ENCODE data around the gene MAGOH. TPM values are rescaled to one million over a fixed set of nuclear protein-coding genes. Genes with fewer than 3 reads are reported as not detected.
A peak's percentile ranks its signal among the peaks of the same experiment; 100 is the strongest.

MAGOH gene
- polyA plus RNA-seq (2013): 95.0 and 100 TPM in 2 replicates

DNA sequence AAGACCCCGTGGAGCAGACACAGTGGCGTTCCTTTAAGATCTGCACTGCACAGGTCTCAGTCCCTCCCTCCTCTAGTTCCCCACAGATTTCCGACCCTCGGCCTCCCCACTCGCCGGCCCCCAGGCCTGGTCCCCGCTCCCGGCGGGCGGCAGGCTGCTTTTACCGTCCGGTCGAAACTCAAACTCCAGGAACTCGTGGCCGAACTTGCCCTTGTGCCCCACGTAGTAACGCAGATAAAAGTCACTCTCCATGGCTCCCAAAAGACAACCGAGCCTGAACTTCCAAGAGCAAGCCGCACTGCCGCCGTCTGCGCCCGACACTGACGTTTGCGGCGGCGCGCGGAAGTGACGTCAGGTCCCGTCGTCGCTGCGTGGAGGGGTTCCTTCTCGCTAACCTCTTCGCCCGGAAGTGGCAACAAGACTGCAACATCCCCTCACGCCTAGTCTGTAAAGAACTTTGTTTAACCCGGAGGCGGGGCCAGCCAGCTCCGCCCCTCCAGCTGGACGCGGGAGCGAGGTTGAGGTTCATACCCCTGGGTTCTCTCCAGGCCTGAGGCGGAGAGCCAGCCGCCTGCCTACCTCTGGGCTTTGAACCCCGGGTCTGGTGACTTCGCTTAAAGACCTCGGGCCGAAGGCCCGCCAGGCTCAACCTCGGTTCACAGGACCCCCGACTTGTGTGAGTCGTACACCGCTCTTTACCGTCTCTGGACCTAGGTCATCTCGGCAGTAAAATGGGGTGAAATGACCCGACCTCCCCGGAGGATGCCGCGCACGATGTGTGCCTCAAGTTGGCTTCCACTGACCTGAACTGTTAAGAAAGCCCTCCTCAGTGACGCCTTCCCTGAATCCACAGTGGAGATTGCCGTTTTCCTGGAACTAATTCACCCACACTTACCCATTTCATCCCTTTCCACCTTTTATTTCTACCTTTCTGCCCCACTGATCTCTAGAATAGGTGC is at the start of gene MAGOH:
Gene MAGOH (minus strand): TSS at position 322 of the 959 bp plus-strand sequence. CDS start 70 bp downstream, at position 252.
- Histone ChIP-seq H3K18ac (ENCODE audit: low read length) (peak within 1 kb of the TSS; percentile 78), H3K4ac (ENCODE audit: low read depth, low read length) (peak within 1 kb of the TSS; percentile 100), H3K9me3 (ENCODE audit: insufficient read depth, low read depth, low read length) (no peaks in the 10 kb centered on the region), H3K36me3 (ENCODE audit: control insufficient read depth in 1 of 2, insufficient read depth in 2 of 2, low read length in 2 of 2) (peaks cover 8% of the 10 kb centered on the region in 2 experiments), H3K4me2 (ENCODE audit: low read length) (peak within 1 kb of the TSS; percentile 61), H2BK120ac (ENCODE audit: insufficient read depth, low read length, poor library complexity) (peak within 1 kb of the TSS; percentile 74), H4K12ac (ENCODE audit: low read depth, low read length) (peak within 1 kb of the TSS; percentile 90), H2BK12ac (ENCODE audit: low read length) (no peak within 1 kb of the TSS), H3K14ac (ENCODE audit: low read length) (peak within 1 kb of the TSS; percentile 65), H2AFZ (ENCODE audit: insufficient read depth, low read length, poor library complexity) (peak within 1 kb of the TSS; percentile 87), H3K23ac (ENCODE audit: low read length) (no peak within 1 kb of the TSS), H3K27ac (ENCODE audit: low read depth, low read length) (peak within 1 kb of the TSS; percentile 46), H3K79me2 (ENCODE audit: control insufficient read depth, insufficient read depth, low read length, poor library complexity) (peaks cover 9% of the 10 kb centered on the region), H4K8ac (ENCODE audit: low read depth, low read length) (peak within 1 kb of the TSS; percentile 93), H3K79me1 (ENCODE audit: low read length) (peaks cover 6% of the 10 kb centered on the region), H3K4me1 (ENCODE audit: control insufficient read depth in 1 of 2, insufficient read depth in 2 of 2, low read length in 2 of 2) (peaks cover 7 to 8% of the 10 kb centered on the region in 2 experiments), H3K9ac (ENCODE audit: low read length) (peak within 1 kb of the TSS; percentile 95), H4K91ac (ENCODE audit: low read depth, low read length) (peak within 1 kb of the TSS; percentile 78), H3K27me3 (ENCODE audit: insufficient read depth, low read length) (no peaks in the 10 kb centered on the region), H2BK5ac (ENCODE audit: low read depth, low read length, poor library complexity) (peak within 1 kb of the TSS; percentile 52), H3K4me3 (ENCODE audit: low read depth, low read length) (peak within 1 kb of the TSS; percentile 93), H2AK5ac (ENCODE audit: low read length) (peak within 1 kb of the TSS; percentile 96)
- WGBS (ENCODE audit: extremely low coverage, insufficient coverage, insufficient read length): no CpG with 5 or more reads among the region's 64 CpGs
- peak; percentile 96 to 98 for DNase-seq

DNA sequence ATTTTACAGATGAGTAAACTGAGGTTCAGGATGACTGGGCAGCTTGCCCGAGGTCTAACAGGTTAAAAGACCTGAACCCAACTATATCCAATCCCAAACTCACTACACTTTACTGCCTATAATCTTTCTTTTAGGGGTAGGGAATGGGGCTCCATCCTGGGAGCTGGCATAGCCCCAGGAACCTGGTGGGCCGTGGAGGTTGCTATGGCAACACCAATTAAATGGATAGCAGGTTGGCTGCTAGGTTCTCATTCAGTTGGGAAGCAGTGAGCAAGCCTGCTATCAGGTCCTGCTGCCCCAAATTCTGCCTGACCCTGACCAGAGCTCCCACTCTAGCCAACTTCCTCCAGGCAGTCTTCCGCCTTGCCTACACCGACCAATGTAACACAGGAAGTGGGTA is 48.6 kb upstream of the MAGOH start:
- no peak overlapping the region for H2BK12ac ChIP-seq (ENCODE audit: low read length)
- H3K4me3 ChIP-seq (ENCODE audit: low read depth, low read length): no peak overlapping the region
- no peak overlapping the region for H3K23ac ChIP-seq (ENCODE audit: low read length)
- no peak overlapping the region for H3K18ac ChIP-seq (ENCODE audit: low read length)
- H4K12ac ChIP-seq (ENCODE audit: low read depth, low read length): no peak overlapping the region
- no peak overlapping the region for H3K14ac ChIP-seq (ENCODE audit: low read length)
- no CpG with 5 or more reads among the region's 4 CpGs for WGBS (ENCODE audit: extremely low coverage, insufficient coverage, insufficient read length)
- no peak overlapping the region for H4K8ac ChIP-seq (ENCODE audit: low read depth, low read length)
- DNase-seq: no peak
- no peak overlapping the region for H3K4me2 ChIP-seq (ENCODE audit: low read length)
- H3K27ac ChIP-seq (ENCODE audit: low read depth, low read length): no peak overlapping the region
- peaks cover 2% of the 10 kb centered on the region for H3K9me3 ChIP-seq (ENCODE audit: insufficient read depth, low read depth, low read length)
- no peak overlapping the region for H2AK5ac ChIP-seq (ENCODE audit: low read length)
- no peaks in the 10 kb centered on the region for H3K4me1 ChIP-seq (ENCODE audit: control insufficient read depth in 1 of 2, insufficient read depth in 2 of 2, low read length in 2 of 2)
- no peak overlapping the region for H2BK120ac ChIP-seq (ENCODE audit: insufficient read depth, low read length, poor library complexity)
- H2AFZ ChIP-seq (ENCODE audit: insufficient read depth, low read length, poor library complexity): no peak overlapping the region
- H3K9ac ChIP-seq (ENCODE audit: low read length): no peak overlapping the region
- no peak overlapping the region for H3K4ac ChIP-seq (ENCODE audit: low read depth, low read length)
- no peaks in the 10 kb centered on the region for H3K27me3 ChIP-seq (ENCODE audit: insufficient read depth, low read length)
- no peaks in the 10 kb centered on the region for H3K79me2 ChIP-seq (ENCODE audit: control insufficient read depth, insufficient read depth, low read length, poor library complexity)
- H3K79me1 ChIP-seq (ENCODE audit: low read length): no peaks in the 10 kb centered on the region
- H4K91ac ChIP-seq (ENCODE audit: low read depth, low read length): no peak overlapping the region
- peaks cover 0 to 2% of the 10 kb centered on the region in 2 experiments for H3K36me3 ChIP-seq (ENCODE audit: control insufficient read depth in 1 of 2, insufficient read depth in 2 of 2, low read length in 2 of 2)
- H2BK5ac ChIP-seq (ENCODE audit: low read depth, low read length, poor library complexity): no peak overlapping the region

DNA sequence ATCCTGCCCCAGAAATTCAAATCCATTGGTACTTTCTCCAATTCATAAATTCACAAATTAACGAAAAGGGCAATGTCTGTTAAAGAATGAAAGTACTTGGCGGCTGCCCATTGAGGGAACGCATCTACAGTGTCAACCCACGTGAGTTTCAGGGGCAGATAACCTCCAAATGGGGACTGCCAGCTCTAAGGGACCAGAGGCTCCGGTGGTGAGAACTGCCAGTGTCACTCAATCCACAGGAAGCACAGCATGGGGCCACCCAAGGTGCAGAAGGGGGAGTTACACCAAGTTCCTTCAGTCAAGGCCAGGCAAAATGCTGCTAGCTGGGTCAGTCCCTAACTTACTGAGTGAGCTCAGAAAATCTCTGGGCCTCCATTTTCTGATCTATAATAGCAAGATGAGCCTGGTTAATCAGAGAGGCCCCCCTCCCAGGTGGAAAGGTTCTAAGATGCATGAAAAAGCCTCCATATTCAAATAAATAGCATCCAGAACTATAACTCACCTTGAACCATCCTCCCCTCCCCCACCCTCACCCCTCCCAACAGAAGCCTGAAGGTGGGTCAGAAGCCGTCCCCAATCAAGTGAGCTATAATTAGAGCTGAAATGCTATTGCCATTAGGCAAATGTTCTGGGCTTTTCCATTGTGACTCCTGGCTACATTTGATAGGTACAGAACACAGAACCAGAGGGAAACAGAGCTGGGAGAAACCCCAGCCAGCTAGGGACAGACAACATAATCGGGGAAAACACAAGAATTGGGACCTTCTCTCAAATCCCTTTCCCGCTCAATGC is 47.8 kb upstream of the MAGOH start:
- Histone ChIP-seq H4K91ac (ENCODE audit: low read depth, low read length) (no peak overlapping the region), H2AFZ (ENCODE audit: insufficient read depth, low read length, poor library complexity) (no peak overlapping the region), H3K36me3 (ENCODE audit: control insufficient read depth in 1 of 2, insufficient read depth in 2 of 2, low read length in 2 of 2) (peaks cover 0 to 2% of the 10 kb centered on the region in 2 experiments), H3K27ac (ENCODE audit: low read depth, low read length) (no peak overlapping the region), H3K14ac (ENCODE audit: low read length) (no peak overlapping the region), H3K9me3 (ENCODE audit: insufficient read depth, low read depth, low read length) (peaks cover 2% of the 10 kb centered on the region), H3K18ac (ENCODE audit: low read length) (no peak overlapping the region), H3K4me1 (ENCODE audit: control insufficient read depth in 1 of 2, insufficient read depth in 2 of 2, low read length in 2 of 2) (no peaks in the 10 kb centered on the region), H3K4me3 (ENCODE audit: low read depth, low read length) (no peak overlapping the region), H3K79me1 (ENCODE audit: low read length) (no peaks in the 10 kb centered on the region), H2BK120ac (ENCODE audit: insufficient read depth, low read length, poor library complexity) (no peak overlapping the region), H3K4ac (ENCODE audit: low read depth, low read length) (no peak overlapping the region), H2AK5ac (ENCODE audit: low read length) (no peak overlapping the region), H2BK12ac (ENCODE audit: low read length) (no peak overlapping the region), H3K79me2 (ENCODE audit: control insufficient read depth, insufficient read depth, low read length, poor library complexity) (no peaks in the 10 kb centered on the region), H2BK5ac (ENCODE audit: low read depth, low read length, poor library complexity) (no peak overlapping the region), H3K4me2 (ENCODE audit: low read length) (no peak overlapping the region), H4K12ac (ENCODE audit: low read depth, low read length) (no peak overlapping the region), H3K23ac (ENCODE audit: low read length) (no peak overlapping the region), H3K27me3 (ENCODE audit: insufficient read depth, low read length) (no peaks in the 10 kb centered on the region), H4K8ac (ENCODE audit: low read depth, low read length) (no peak overlapping the region), H3K9ac (ENCODE audit: low read length) (no peak overlapping the region)
- WGBS (ENCODE audit: extremely low coverage, insufficient coverage, insufficient read length): no CpG with 5 or more reads among the region's 8 CpGs
- DNase-seq: no peak

DNA sequence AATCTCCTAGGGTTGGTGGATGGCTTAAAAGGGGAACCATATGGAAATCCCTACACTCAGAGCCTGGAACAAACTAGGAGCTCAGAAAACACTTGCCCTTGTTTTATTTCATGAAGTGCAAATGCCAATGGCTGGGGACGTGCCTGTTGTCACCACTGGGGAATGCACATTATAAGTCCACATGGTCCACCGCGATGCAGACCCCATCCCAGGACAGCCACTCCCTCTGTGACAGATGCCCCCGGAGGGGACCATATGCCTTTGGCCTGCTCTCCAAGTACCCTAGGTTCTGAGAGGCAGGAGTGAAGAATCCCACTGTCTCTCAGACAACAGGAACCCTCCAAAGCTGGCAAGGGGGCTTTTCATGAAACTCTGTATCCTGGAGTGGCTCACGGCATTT is 47.2 kb upstream of the MAGOH start:
- H3K9ac ChIP-seq (ENCODE audit: low read length): no peak overlapping the region
- H3K9me3 ChIP-seq (ENCODE audit: insufficient read depth, low read depth, low read length): peaks cover 2% of the 10 kb centered on the region
- WGBS (ENCODE audit: extremely low coverage, insufficient coverage, insufficient read length): no CpG with 5 or more reads among the region's 5 CpGs

More for the DNA sequence above, 47.2 kb upstream of the MAGOH start:
- Histone ChIP-seq H3K4me3 (ENCODE audit: low read depth, low read length) (no peak overlapping the region), H3K4me1 (ENCODE audit: control insufficient read depth in 1 of 2, insufficient read depth in 2 of 2, low read length in 2 of 2) (no peaks in the 10 kb centered on the region), H3K36me3 (ENCODE audit: control insufficient read depth in 1 of 2, insufficient read depth in 2 of 2, low read length in 2 of 2) (peaks cover 0 to 2% of the 10 kb centered on the region in 2 experiments), H4K8ac (ENCODE audit: low read depth, low read length) (no peak overlapping the region), H2BK120ac (ENCODE audit: insufficient read depth, low read length, poor library complexity) (no peak overlapping the region), H4K91ac (ENCODE audit: low read depth, low read length) (no peak overlapping the region), H3K4me2 (ENCODE audit: low read length) (no peak overlapping the region), H3K23ac (ENCODE audit: low read length) (no peak overlapping the region), H3K14ac (ENCODE audit: low read length) (no peak overlapping the region), H3K79me1 (ENCODE audit: low read length) (no peaks in the 10 kb centered on the region), H2BK5ac (ENCODE audit: low read depth, low read length, poor library complexity) (no peak overlapping the region), H3K79me2 (ENCODE audit: control insufficient read depth, insufficient read depth, low read length, poor library complexity) (no peaks in the 10 kb centered on the region), H3K4ac (ENCODE audit: low read depth, low read length) (no peak overlapping the region), H3K18ac (ENCODE audit: low read length) (no peak overlapping the region), H4K12ac (ENCODE audit: low read depth, low read length) (no peak overlapping the region), H2BK12ac (ENCODE audit: low read length) (no peak overlapping the region), H2AK5ac (ENCODE audit: low read length) (no peak overlapping the region), H2AFZ (ENCODE audit: insufficient read depth, low read length, poor library complexity) (no peak overlapping the region), H3K27me3 (ENCODE audit: insufficient read depth, low read length) (no peaks in the 10 kb centered on the region), H3K27ac (ENCODE audit: low read depth, low read length) (no peak overlapping the region)
- DNase-seq: no peak
